Right atrium auricular region (tissue), 2 donors: ENCODE data around the gene PLEKHH3. TPM values are rescaled to one million over a fixed set of nuclear protein-coding genes. Genes with fewer than 3 reads are reported as not detected.
A peak's percentile ranks its signal among the peaks of the same experiment; 100 is the strongest.

Experiments
- DNase-seq: peaks from one replicate; pipeline ENCODE4 v3.0.0-alpha.2; 2019; ENCODE audit warnings: low spot score
- H3K27ac ChIP-seq, 2 donors: fragments of 200-600 bp; sonication (generic); 1 replicate in 1 of 2; 2 replicates in 1 of 2; pipeline ENCODE4 v1.5.1; 2016 to 2019
- H3K27me3 ChIP-seq, 2 donors: fragments of 200-600 bp; sonication (generic); one replicate each; pipeline versions ENCODE4 v1.5.1 to v1.6.0; 2017 to 2019
- H3K36me3 ChIP-seq: fragments of 200-600 bp; sonication (generic); one replicate; pipeline ENCODE4 v1.5.1; 2016
- H3K4me1 ChIP-seq, 2 donors: fragments of 200-600 bp; sonication (generic); one replicate each; pipeline versions ENCODE4 v1.5.1 to v1.6.0; 2017 to 2019
- H3K4me3 ChIP-seq, 2 donors: fragments of 200-600 bp; sonication (generic); 1 replicate in 1 of 2; 2 replicates in 1 of 2; pipeline ENCODE4 v1.5.1; 2017 to 2019; ENCODE audit warnings: mild to moderate bottlenecking in 1 of 2, moderate library complexity in 1 of 2
- H3K9me3 ChIP-seq, 2 donors: fragments of 200-600 bp; sonication (generic); one replicate each; pipeline ENCODE4 v1.5.1; 2019
- total RNA-seq, 2 donors: library from RNA; depleted of rRNA; stranded (reverse); fragments of >200 nt; gene quantifications; one replicate each; pipeline ENCODE4 v1.1.0, GENCODE V29; 2016
- TF ChIP-seq, protein P1 (sequence below), 2 donors: fragments of 200-600 bp; sonication (generic); IDR thresholded peaks; one replicate each; pipeline ENCODE4 v1.5.1; 2019; ENCODE audit warnings: antibody characterized with exemption in 2 of 2

Gene PLEKHH3
- total RNA-seq, 2 donors from 2014 or later: 14.5 to 26.5 TPM

DNA sequence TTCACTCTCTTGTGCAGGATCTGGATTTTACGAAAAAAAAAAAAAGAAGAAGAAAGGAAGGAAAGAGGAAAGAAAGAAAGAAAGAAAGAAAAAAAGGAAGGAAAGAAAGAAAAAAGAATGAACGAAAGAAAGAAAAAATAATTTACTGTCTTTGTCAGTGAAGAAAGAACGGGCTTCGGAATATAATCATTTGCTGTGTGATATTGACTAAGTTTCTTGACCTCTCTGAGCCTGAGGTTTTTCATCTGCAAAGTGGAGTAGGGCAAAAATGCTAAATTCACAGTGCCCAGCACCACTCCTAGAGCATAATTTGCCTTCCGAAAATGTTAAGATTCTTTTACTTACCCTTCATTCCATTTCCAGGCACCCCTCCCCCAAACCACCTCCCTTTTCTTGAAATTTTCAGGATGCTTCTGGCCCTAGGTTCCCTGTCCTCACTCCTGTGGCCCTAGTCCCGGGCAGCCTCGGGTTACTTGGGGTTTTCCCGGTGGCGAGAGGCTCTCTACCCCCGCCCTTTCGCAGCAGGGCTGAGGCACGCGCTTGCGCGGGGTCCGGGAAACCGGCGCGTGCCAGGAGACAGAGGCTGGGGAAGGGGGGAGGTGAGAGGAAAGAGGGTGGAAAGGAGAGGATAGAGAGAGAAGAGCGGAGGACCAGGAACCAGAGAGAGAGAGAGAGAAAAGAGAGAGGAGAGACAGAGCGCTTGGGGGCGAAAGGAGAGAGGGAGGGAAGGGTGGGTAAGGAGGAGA, 5.4 kb upstream of the PLEKHH3 start, which contains the start of gene CNTNAP1:
Gene CNTNAP1 (plus strand): TSS at position 556 of the 746 bp plus-strand sequence. CDS start 299 bp downstream, outside the sequence.
- Histone ChIP-seq H3K27ac (peak within 1 kb of the TSS; percentile 54 to 62), H3K4me1 (peaks cover 0 to 66% of the 10 kb centered on the region in 2 donors), H3K36me3 (no peaks in the 10 kb centered on the region), H3K9me3 (no peaks in the 10 kb centered on the region), H3K27me3 (no peaks in the 10 kb centered on the region), H3K4me3 (peak within 1 kb of the TSS; percentile 37 to 50)
- TF ChIP-seq, protein P1, sequence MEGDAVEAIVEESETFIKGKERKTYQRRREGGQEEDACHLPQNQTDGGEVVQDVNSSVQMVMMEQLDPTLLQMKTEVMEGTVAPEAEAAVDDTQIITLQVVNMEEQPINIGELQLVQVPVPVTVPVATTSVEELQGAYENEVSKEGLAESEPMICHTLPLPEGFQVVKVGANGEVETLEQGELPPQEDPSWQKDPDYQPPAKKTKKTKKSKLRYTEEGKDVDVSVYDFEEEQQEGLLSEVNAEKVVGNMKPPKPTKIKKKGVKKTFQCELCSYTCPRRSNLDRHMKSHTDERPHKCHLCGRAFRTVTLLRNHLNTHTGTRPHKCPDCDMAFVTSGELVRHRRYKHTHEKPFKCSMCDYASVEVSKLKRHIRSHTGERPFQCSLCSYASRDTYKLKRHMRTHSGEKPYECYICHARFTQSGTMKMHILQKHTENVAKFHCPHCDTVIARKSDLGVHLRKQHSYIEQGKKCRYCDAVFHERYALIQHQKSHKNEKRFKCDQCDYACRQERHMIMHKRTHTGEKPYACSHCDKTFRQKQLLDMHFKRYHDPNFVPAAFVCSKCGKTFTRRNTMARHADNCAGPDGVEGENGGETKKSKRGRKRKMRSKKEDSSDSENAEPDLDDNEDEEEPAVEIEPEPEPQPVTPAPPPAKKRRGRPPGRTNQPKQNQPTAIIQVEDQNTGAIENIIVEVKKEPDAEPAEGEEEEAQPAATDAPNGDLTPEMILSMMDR (IDR thresholded peaks at IDR 0.05): no peak
- peak; percentile 75 for DNase-seq

DNA sequence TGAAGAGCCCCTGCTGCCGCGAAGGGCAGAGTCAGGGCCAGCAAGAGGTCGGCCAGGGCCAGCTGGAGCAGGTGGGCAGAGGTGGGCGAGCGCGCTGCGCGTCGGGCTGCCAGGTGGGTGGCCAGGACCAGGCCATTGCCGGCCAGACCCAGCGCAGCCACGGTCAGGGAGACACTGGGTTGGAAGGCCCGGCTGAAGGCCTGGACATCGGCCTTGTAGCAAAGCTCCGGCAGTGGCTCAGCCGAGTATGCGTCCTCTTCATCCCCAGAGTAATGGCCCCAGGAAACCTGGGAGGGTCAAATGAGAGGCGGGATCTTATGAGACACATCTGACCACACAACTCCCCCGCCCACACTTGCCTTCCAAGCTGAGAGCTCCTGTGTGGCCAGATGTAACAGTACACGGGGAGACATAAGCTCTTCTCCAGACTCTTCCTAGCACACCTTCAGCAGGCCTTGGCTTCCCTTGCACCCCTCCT, 3.6 kb upstream of the PLEKHH3 start:
- no peaks in the 10 kb centered on the region for H3K27me3 ChIP-seq
- TF ChIP-seq, protein P1 (IDR thresholded peaks at IDR 0.05): no peak
- peaks cover 0 to 73% of the 10 kb centered on the region in 2 donors for H3K4me1 ChIP-seq
- H3K9me3 ChIP-seq: no peaks in the 10 kb centered on the region
- H3K4me3 ChIP-seq: peak overlapping the region; percentile 32 to 66
- no peaks in the 10 kb centered on the region for H3K36me3 ChIP-seq
- peak overlapping the region; percentile 95 to 99 for H3K27ac ChIP-seq
- DNase-seq: no peak

DNA sequence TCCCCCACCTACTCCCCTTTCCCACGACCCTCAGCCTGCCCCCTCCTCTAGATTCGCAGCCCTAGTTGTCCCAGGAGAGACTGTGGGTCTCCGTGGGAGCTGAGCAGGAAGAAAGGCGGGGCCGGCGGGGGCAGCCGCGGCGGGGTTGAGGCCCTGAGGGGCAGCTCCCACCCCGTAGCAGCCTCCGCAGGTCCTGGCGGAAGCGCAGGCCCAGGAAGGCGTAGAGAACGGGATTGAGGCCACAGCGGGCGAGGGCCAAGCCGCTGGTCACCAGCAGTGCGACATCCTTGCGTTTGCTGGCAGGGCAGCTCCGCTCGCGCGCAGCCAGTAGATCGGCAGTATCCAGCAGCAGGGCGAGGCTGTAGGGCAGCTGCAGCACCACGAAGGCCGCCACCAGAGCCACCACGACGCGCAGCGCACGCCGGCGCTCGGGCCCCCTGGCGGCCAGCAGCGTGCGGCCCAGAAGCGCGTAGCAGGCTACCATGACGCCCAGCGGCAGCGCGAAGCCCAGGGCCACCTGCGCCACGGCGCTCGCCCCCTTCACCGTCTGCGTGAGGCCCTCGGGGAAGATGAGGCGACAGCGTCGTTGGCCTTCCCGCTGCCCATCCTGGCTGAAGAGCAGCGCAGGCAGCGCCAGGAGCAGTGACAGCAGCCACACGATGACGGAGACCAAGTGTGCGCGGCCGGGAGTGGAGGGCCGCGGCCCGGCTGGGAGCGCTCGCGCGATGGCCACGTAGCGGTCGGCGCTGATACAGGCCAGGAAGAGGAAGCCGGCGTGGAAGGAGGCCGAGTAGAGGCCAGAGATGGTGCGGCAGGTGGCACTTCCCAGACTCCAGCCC, 2.9 kb upstream of the PLEKHH3 start:
- no peaks in the 10 kb centered on the region for H3K9me3 ChIP-seq
- H3K4me3 ChIP-seq: peak overlapping the region; percentile 32 to 66
- DNase-seq: peak; percentile 73
- no peaks in the 10 kb centered on the region for H3K27me3 ChIP-seq
- no peaks in the 10 kb centered on the region for H3K36me3 ChIP-seq
- H3K4me1 ChIP-seq: peaks cover 0 to 80% of the 10 kb centered on the region in 2 donors
- H3K27ac ChIP-seq: peak overlapping the region; percentile 95 to 99
- TF ChIP-seq, protein P1 (IDR thresholded peaks at IDR 0.05): peak; percentile 75 to 95

DNA sequence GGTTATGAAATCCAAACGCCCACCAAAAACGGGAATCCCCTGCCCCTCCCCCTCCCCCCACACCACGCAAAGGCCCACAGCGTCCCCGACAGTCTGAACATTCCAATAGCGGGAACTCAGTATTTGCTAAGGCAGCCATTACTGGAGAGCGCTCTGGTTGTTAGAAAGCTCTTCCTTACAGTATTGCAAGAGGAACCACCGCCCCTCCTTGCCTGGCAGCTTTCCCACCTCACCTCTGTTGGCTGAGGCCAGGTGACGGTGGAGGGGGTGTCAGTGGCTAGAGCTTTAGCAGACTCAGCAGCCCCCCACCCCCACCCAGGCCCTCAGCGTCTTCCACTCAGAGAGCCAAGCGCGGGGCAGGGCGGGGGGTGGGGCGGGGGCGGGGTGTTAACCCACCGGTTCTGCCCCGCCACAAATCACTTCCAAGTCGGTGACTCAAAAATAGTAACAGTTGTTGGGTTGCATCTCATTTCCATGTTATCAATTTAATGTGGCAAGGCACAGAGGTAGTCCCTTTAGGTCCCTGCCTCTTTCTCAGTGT, 2.2 kb upstream of the PLEKHH3 start:
- Histone ChIP-seq H3K4me1 (peaks cover 0 to 84% of the 10 kb centered on the region in 2 donors), H3K36me3 (no peaks in the 10 kb centered on the region), H3K27me3 (no peaks in the 10 kb centered on the region), H3K27ac (peak overlapping the region; percentile 95 to 99), H3K9me3 (no peaks in the 10 kb centered on the region), H3K4me3 (peak overlapping the region; percentile 32 to 66)
- DNase-seq: peak; percentile 68
- TF ChIP-seq, protein P1 (IDR thresholded peaks at IDR 0.05): no peak

DNA sequence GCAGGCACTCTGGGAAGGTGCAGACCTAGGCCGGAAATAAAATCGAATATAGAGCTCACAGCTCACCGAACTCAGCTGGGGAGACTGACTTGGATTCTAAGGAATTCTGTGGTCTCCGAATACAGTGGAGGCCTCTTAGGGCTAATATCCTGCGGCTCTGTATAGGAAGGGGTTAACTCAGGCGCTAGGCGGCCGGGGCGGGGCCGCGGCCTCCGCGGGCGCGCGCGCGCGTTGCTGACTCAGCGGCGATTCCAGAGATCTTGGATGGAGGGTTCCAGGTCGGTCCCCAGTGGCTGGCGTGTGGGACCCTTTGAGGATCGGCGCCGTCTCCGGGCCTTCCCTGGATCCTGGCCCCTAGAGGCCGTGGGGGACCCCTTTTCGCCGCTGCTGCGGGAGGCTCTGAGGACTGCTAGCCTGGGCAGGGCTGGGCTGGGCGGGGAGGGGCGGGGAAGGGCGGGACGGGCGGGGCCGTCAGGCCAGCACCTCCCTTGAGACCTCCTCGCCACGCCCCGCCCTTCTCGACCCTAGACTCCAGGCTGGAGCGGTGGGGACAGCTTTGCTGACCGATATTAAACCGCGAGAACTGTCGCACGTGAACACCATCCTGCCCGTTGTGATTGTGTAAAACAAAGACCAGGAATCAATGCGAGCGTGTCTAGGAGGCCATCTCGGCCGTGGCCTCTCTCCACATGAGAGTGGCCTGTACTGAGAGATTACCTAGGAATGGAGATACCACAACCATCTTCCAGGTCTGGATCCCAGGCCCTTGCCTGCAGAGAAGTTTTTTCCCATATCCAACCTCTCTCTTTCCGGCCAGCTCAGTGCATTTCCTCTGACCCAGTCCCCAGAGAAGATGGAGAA, 1.4 kb upstream of the PLEKHH3 start:
- Histone ChIP-seq H3K36me3 (peaks cover 3% of the 10 kb centered on the region), H3K4me3 (peak overlapping the region; percentile 62 to 66), H3K9me3 (no peaks in the 10 kb centered on the region), H3K4me1 (peaks cover 0 to 84% of the 10 kb centered on the region in 2 donors), H3K27me3 (no peaks in the 10 kb centered on the region), H3K27ac (peak overlapping the region; percentile 95 to 99)
- peak; percentile 91 for DNase-seq
- TF ChIP-seq, protein P1 (IDR thresholded peaks at IDR 0.05): no peak
